Heart right ventricle (tissue), 16 donors: ENCODE data around the gene HOXA3. TPM values are rescaled to one million over a fixed set of nuclear protein-coding genes. Genes with fewer than 3 reads are reported as not detected.

Experiments
- ATAC-seq, 8 donors: fragments of 200-7000 bp; cut with Tn5 transposase; one replicate each; pipeline ENCODE4 v1.9.1; 2020; ENCODE audit warnings: mild to moderate bottlenecking in 8 of 8, moderate library complexity in 8 of 8, moderate number of reproducible peaks in 1 of 8
- DNase-seq, 2 donors: peaks; one replicate each; pipeline ENCODE4 v3.0.0-alpha.2; 2020
- H3K27ac ChIP-seq, 10 donors: fragments of 200-600 bp; sonication (generic) in 2 of 10; one replicate each; pipeline versions ENCODE4 v1.5.0 to v1.8.0; 2020 to 2022; ENCODE audit warnings: mild to moderate bottlenecking in 3 of 10
- H3K27me3 ChIP-seq, 7 donors: fragments of 200-600 bp; one replicate each; pipeline ENCODE4 v1.8.0; 2021 to 2022; ENCODE audit warnings: mild to moderate bottlenecking in 2 of 7
- H3K36me3 ChIP-seq, 9 donors: fragments of 200-600 bp; sonication (generic) in 1 of 9; one replicate each; pipeline versions ENCODE4 v1.5.0 to v1.8.0; 2020 to 2022; ENCODE audit warnings: mild to moderate bottlenecking in 2 of 9
- H3K4me1 ChIP-seq, 9 donors: fragments of 200-600 bp; sonication (generic) in 1 of 9; one replicate each; pipeline versions ENCODE4 v1.5.0 to v1.8.0; 2020 to 2022; ENCODE audit warnings: mild to moderate bottlenecking in 4 of 9
- H3K4me3 ChIP-seq, 10 donors: fragments of 200-600 bp; sonication (generic) in 2 of 10; one replicate each; pipeline versions ENCODE4 v1.5.0 to v1.8.0; 2020 to 2022; ENCODE audit warnings: mild to moderate bottlenecking in 7 of 10, moderate library complexity in 2 of 10
- H3K9me3 ChIP-seq, 11 donors: fragments of 200-600 bp in 10 of 11; sonication (generic) in 2 of 11; one replicate each; pipeline versions ENCODE4 v1.5.0 to v1.8.0; 2013 to 2022; ENCODE audit warnings: mild to moderate bottlenecking in 2 of 11, control low read depth in 1 of 11, moderate library complexity in 1 of 11
- WGBS, 2 donors: extraction: QIAGEN DNeasy Blood & Tissue Kit; methylation state at CpG; one replicate each; pipeline ENCODE4 v1.1.7; 2013; ENCODE audit warnings: inconsistent platforms in 1 of 2; 5-methylcytosine and 5-hydroxymethylcytosine counted together
- intact Hi-C, 10 donors: fragments of 100-400 bp; cut with DNase I; formaldehyde crosslinking; loops; one replicate each; pipeline versions ENCODE4 v1.11.1 to v1.14.2; 2022
- polyA plus RNA-seq, 2 donors: library from polyadenylated mRNA; stranded (reverse); fragments of 200-250 nt; gene quantifications; one replicate each; pipeline ENCODE4 v1.2.3, GENCODE V29; 2013
- total RNA-seq, 10 donors: library from RNA; stranded (reverse); fragmentation: NEBNext Ultra II Directional in 3 of 10; extraction: Animal tissue kit (Norgen Biotek cat#: 25700) in 3 of 10; gene quantifications; one replicate each; pipeline versions ENCODE4 v1.2.1 to v1.2.4, GENCODE V29; 2021 to 2023
- TF ChIP-seq, protein P1 (sequence below), 9 donors: fragments of 200-600 bp; sonication (generic) in 2 of 9; IDR thresholded peaks; one replicate each; pipeline versions ENCODE4 v1.5.0 to v1.8.0; 2021 to 2022; ENCODE audit warnings: antibody characterized with exemption in 9 of 9, mild to moderate bottlenecking in 5 of 9, moderate library complexity in 1 of 9
- donor health status: Arrhythmogenic right ventricular cardiomyopathy.
- donor health status: ischemic (EF 13 %, LVEDD 7.1; RV severe dilation, severe dysfunction).
- donor health status: healthy with polysubstance abuse.
- donor health status: DM: no; HTN: yes; CAD: no.
- donor health status: DM: no; HTN: no; CAD: no.
- donor health status: ischemic (EF 25% LVEDD 6.9; RV normal size, moderate dysfunction).
- donor health status: ischemic (EF 25% LVEDD 5.7; RV mildly dilated, moderate dysfunction).
- donor health status: healthy.
- donor health status: DM: yes; HTN: yes; CAD: no.
- donor health status: Ischemic cardiomyopathy.
- donor health status: ischemic (EF 35%, LVEDD 5.7; RV mildly dilated, moderate dysfunction).
- donor health status: nonischemic (EF 11% LVEDD 7.7; RV severe dilation, severe dysfunction).
- donor health status: DM: yes; HTN: yes; CAD: no.
- donor health status: PGD.
- donor health status: ischemic (EF 29% LVEDD 5.4; RV normal size, mild dysfunction).
- donor health status: nonischemic (EF 23%, LVEDD 6.1; RV moderate dilation, normal function).

Gene HOXA3
- total and polyA plus RNA-seq, 12 donors = 0.11 to 1.5 (median 0.24) TPM; not detected in 2

DNA sequence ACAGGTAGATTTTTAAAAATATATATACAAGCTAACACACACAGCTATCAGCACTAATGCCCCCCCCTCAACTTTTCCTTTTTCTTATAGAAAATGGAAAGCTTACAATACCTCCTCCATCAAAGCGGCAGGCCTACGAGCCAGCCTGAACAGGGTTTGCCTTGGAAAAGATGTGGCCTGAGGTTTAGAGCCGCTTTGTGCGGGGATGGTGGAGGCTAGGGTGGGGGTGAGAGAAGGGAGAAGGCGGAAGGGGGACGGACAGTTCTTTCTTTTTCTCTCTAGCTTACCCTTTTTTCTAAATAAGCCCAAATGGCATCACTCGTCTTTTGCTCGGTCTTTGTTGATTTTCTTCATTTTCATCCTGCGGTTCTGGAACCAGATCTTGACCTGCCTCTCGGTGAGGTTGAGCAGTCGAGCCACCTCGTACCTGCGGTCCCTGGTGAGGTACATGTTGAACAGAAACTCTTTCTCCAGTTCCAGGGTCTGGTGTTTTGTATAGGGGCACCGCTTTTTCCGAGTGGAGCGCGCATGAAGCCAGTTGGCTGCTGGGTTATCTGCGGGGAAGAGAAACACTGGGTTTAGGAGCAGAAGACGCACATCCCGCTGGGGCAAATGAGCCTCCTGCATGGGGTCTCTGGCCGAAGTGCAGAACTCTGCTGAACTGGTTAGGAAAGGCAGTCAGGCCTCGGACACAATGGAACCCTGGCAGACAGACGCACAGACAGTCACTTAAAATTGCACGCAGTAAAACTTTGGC, 11.1 kb upstream of the HOXA3 start:
- TF ChIP-seq, protein P1, sequence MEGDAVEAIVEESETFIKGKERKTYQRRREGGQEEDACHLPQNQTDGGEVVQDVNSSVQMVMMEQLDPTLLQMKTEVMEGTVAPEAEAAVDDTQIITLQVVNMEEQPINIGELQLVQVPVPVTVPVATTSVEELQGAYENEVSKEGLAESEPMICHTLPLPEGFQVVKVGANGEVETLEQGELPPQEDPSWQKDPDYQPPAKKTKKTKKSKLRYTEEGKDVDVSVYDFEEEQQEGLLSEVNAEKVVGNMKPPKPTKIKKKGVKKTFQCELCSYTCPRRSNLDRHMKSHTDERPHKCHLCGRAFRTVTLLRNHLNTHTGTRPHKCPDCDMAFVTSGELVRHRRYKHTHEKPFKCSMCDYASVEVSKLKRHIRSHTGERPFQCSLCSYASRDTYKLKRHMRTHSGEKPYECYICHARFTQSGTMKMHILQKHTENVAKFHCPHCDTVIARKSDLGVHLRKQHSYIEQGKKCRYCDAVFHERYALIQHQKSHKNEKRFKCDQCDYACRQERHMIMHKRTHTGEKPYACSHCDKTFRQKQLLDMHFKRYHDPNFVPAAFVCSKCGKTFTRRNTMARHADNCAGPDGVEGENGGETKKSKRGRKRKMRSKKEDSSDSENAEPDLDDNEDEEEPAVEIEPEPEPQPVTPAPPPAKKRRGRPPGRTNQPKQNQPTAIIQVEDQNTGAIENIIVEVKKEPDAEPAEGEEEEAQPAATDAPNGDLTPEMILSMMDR (IDR thresholded peaks at IDR 0.05) = no peak
- Histone ChIP-seq H3K36me3 (peaks cover 0 to 15% (median 0%) of the 10 kb centered on the region in 9 donors), H3K27ac (no peak overlapping the region), H3K27me3 (peaks cover 76 to 100% (median 100%) of the 10 kb centered on the region in 7 donors), H3K9me3 (no peaks in the 10 kb centered on the region), H3K4me3 (peak overlapping the region in 1 of 10 donors; percentile 49), H3K4me1 (peaks cover 8 to 74% (median 40%) of the 10 kb centered on the region in 9 donors)
- WGBS, 2 donors = 32 to 38% methylated on average over 24 of the region's 24 CpGs
- intact Hi-C loops = loop anchor here in 9 of 10 donors (5.0 to 10.0 kb wide), 11 partner anchors 309 to 1299 kb away; no protein-coding TSS in a partner anchor
- ATAC-seq = no peak
- DNase-seq = no peak

DNA sequence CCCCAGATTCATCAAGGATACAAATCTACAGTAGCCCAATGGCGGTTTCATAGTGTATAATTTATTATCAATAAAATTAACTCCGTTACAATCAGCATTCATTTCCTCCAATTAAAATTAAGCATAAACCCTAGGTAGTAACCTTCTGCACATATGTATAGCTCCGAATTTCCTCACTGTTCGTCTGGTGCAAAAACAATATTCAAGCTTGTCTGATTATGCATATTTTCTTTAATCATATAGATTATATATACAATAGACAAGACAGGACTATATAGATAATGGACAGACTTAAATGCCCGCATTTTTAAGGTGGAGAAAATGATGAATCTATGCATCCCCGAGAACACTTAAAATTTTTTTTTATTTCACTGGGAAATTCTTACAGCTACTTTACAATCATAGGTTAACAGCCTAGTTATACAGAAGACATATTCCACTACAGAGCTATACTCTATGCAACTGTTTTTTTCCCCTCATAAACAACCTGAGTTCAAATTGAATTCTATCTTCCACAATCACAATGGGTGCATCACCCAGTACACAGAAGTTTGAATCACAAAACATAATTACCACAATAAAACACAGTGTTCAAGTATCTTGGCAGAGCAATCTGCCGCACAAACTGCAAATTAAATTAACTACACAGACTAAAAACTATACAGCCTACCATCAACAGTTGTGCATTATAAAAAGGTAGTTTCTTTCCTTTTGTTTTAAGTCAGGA, 10.3 kb upstream of the HOXA3 start:
- Histone ChIP-seq H3K36me3 (peaks cover 0 to 15% (median 0%) of the 10 kb centered on the region in 9 donors), H3K27ac (no peak overlapping the region), H3K27me3 (peaks cover 72 to 100% (median 100%) of the 10 kb centered on the region in 7 donors), H3K9me3 (no peaks in the 10 kb centered on the region), H3K4me3 (no peak overlapping the region), H3K4me1 (peaks cover 8 to 77% (median 40%) of the 10 kb centered on the region in 9 donors)
- TF ChIP-seq, protein P1 (IDR thresholded peaks at IDR 0.05) = no peak
- WGBS, 2 donors = 56 to 61% methylated on average over 7 of the region's 7 CpGs
- DNase-seq (no peak), ATAC-seq (no peak)
- intact Hi-C loops = loop anchor here in 9 of 10 donors (5.0 to 10.0 kb wide), 11 partner anchors 308 to 1298 kb away; no protein-coding TSS in a partner anchor

DNA sequence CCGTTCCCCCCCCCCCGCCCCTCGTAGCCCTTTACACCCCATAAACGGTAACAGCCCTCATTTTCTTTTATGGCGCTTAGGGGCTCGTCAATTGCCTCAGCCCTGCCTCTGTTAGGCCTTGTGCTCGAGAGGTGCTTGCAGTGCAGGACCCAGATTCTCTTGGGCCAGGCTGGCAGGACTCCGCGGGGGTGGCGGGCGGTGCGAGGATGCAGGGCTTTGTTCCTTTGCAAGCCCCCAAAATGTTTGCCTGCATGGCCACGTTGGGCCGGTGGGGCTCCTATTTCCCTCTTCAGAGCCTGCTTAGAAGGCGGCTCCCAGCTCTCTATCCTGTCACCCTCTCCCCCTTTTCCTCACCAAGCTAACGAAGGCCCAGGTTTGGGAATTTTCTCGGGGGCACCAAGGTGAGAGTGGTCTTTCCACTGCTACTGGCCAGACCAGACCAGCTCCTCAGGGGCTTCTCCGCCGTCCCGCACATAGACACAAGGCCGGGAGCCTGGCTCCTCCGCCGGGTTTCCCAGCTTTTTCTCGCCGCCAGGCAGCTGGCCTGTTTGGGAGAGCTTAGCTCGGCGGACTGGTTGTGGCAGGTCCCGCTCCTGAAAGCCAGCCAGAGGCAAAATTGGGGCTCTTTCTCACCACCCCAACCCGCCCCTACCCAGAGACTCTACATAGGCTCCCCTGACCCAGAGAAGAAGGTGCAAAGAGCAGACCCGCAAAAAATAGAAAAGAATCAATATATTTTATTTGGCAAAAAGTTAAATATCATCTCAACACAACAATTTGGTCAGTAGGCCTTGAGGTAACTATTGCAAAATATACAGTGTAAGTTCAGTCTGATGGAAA, 9.6 kb upstream of the HOXA3 start:
- ATAC-seq (no peak), DNase-seq (no peak)
- peaks cover 8 to 77% (median 38%) of the 10 kb centered on the region in 9 donors for H3K4me1 ChIP-seq
- peak overlapping the region in 1 of 10 donors; percentile 68 for H3K4me3 ChIP-seq
- peaks cover 0 to 15% (median 0%) of the 10 kb centered on the region in 9 donors for H3K36me3 ChIP-seq
- no peaks in the 10 kb centered on the region for H3K9me3 ChIP-seq
- intact Hi-C loops = loop anchor here (2.0 to 10.0 kb wide), 14 partner anchors 307 to 1297 kb away; no protein-coding TSS in a partner anchor
- WGBS, 2 donors = 18 to 25% methylated on average over 30 of the region's 30 CpGs
- H3K27me3 ChIP-seq = peaks cover 74 to 100% (median 100%) of the 10 kb centered on the region in 7 donors
- H3K27ac ChIP-seq = no peak overlapping the region
- TF ChIP-seq, protein P1 (IDR thresholded peaks at IDR 0.05) = no peak
